Liver (tissue), 9 donors: ENCODE data around the gene GRIP1. TPM values are rescaled to one million over a fixed set of nuclear protein-coding genes. Genes with fewer than 3 reads are reported as not detected.

Experiments
- DNase-seq: peaks from one replicate; pipeline ENCODE4 v3.0.0-alpha.2; 2017; ENCODE audit warnings: low spot score
- H3K27ac ChIP-seq, 2 donors: one replicate each; pipeline ENCODE4 v1.7.0; 2013; ENCODE audit warnings: inconsistent platforms in 2 of 2, low read length in 2 of 2, control low read depth in 1 of 2, low read depth in 1 of 2, mild to moderate bottlenecking in 1 of 2
- H3K27me3 ChIP-seq, 4 donors: one replicate each; pipeline versions ENCODE4 v1.6.1 to v1.7.0; 2013; ENCODE audit warnings: low read length in 3 of 4, inconsistent platforms in 1 of 4, mild to moderate bottlenecking in 1 of 4, moderate library complexity in 1 of 4; ENCODE audit not compliant: control insufficient read depth in 4 of 4, insufficient read depth in 4 of 4
- H3K36me3 ChIP-seq, 4 donors: one replicate each; pipeline versions ENCODE4 v1.6.1 to v1.7.0; 2013; ENCODE audit warnings: low read length in 3 of 4, mild to moderate bottlenecking in 3 of 4, low read depth in 1 of 4, moderate library complexity in 1 of 4; ENCODE audit not compliant: control insufficient read depth in 4 of 4, insufficient read depth in 3 of 4
- H3K4me1 ChIP-seq, 4 donors: one replicate each; pipeline versions ENCODE4 v1.6.1 to v1.7.0; 2013; ENCODE audit warnings: low read length in 3 of 4, mild to moderate bottlenecking in 3 of 4, moderate library complexity in 1 of 4; ENCODE audit not compliant: control insufficient read depth in 4 of 4, insufficient read depth in 4 of 4
- H3K4me3 ChIP-seq, 3 donors: one replicate each; pipeline versions ENCODE4 v1.6.1 to v1.7.0; 2013; ENCODE audit warnings: low read length in 3 of 3, control low read depth in 1 of 3, low read depth in 1 of 3, mild to moderate bottlenecking in 1 of 3
- H3K9ac ChIP-seq, 2 donors: one replicate each; pipeline ENCODE4 v1.7.0; 2013; ENCODE audit warnings: low read length in 2 of 2, mild to moderate bottlenecking in 2 of 2, moderate library complexity in 2 of 2, control low read depth in 1 of 2, low read depth in 1 of 2
- H3K9me3 ChIP-seq, 4 donors: one replicate each; pipeline versions ENCODE4 v1.6.1 to v1.7.0; 2013; ENCODE audit warnings: low read length in 3 of 4; ENCODE audit not compliant: control insufficient read depth in 4 of 4
- CTCF ChIP-seq: fragments of 150-350 bp; IDR thresholded peaks from 2 replicates; pipeline ENCODE4 v1.5.1; 2017; ENCODE audit warnings: improper control_type of control experiment, low read depth, low read length; ENCODE audit not compliant: missing input control
- EGR1 ChIP-seq, 2 donors: IDR thresholded peaks; 2 replicates each; pipeline ENCODE4 v1.6.1; 2016 to 2018; ENCODE audit warnings: antibody characterized with exemption in 2 of 2, low read depth in 2 of 2
- FOXA1 ChIP-seq: IDR thresholded peaks from 2 replicates; pipeline ENCODE4 v1.6.1; 2016; ENCODE audit warnings: antibody characterized with exemption
- FOXA2 ChIP-seq: IDR thresholded peaks from 2 replicates; pipeline ENCODE4 v1.6.1; 2016; ENCODE audit warnings: antibody characterized with exemption
- GABPA ChIP-seq, 2 donors: IDR thresholded peaks in 1 of 2; conservative IDR thresholded peaks in 1 of 2; 2 replicates each; pipeline ENCODE4 v1.6.1; 2016; ENCODE audit warnings: antibody characterized with exemption in 2 of 2, mild to moderate bottlenecking in 1 of 2, moderate library complexity in 1 of 2
- HNF4A ChIP-seq, 2 donors: conservative IDR thresholded peaks; 2 replicates each; pipeline ENCODE4 v1.6.1; 2016; ENCODE audit warnings: antibody characterized with exemption in 2 of 2, mild to moderate bottlenecking in 2 of 2
- HNF4G ChIP-seq: IDR thresholded peaks from 2 replicates; pipeline ENCODE4 v1.6.1; 2016; ENCODE audit warnings: antibody characterized with exemption
- JUND ChIP-seq, 2 donors: IDR thresholded peaks; 2 replicates each; pipeline ENCODE4 v1.6.1; 2016; ENCODE audit warnings: antibody characterized with exemption in 2 of 2
- MAX ChIP-seq: IDR thresholded peaks from 2 replicates; pipeline ENCODE4 v1.6.1; 2016; ENCODE audit warnings: antibody characterized with exemption
- NR2F2 ChIP-seq: IDR thresholded peaks from 2 replicates; pipeline ENCODE4 v1.6.1; 2016; ENCODE audit warnings: antibody characterized with exemption
- RAD21 ChIP-seq, 2 donors: IDR thresholded peaks; 2 replicates each; pipeline ENCODE4 v1.6.1; 2016; ENCODE audit warnings: antibody characterized with exemption in 2 of 2, mild to moderate bottlenecking in 2 of 2
- REST ChIP-seq: IDR thresholded peaks from 2 replicates; pipeline ENCODE4 v1.6.1; 2016; ENCODE audit warnings: antibody characterized with exemption, mild to moderate bottlenecking
- RXRA ChIP-seq, 2 donors: IDR thresholded peaks; 2 replicates each; pipeline ENCODE4 v1.6.1; 2017 to 2018; ENCODE audit warnings: antibody characterized with exemption in 2 of 2, mild to moderate bottlenecking in 1 of 2
- SP1 ChIP-seq: IDR thresholded peaks from 2 replicates; pipeline ENCODE4 v1.6.1; 2018; ENCODE audit warnings: antibody characterized with exemption, mild to moderate bottlenecking
- TAF1 ChIP-seq: conservative IDR thresholded peaks from 2 replicates; pipeline ENCODE4 v1.6.1; 2016; ENCODE audit warnings: antibody characterized with exemption, mild to moderate bottlenecking
- YY1 ChIP-seq: IDR thresholded peaks from 2 replicates; pipeline ENCODE4 v1.6.1; 2016; ENCODE audit warnings: antibody characterized with exemption, mild to moderate bottlenecking
- ZBTB33 ChIP-seq: IDR thresholded peaks from 2 replicates; pipeline ENCODE4 v1.6.1; 2016; ENCODE audit warnings: antibody characterized with exemption
- WGBS: extraction: QIAGEN DNeasy Blood & Tissue Kit; methylation state at CpG from one replicate; pipeline ENCODE4 v1.1.7; 2013; 5-methylcytosine and 5-hydroxymethylcytosine counted together
- polyA plus RNA-seq, 2 donors: library from polyadenylated mRNA; stranded (reverse) in 1 of 2; unstranded in 1 of 2; fragments of 200-250 nt in 1 of 2; fragments of >200 nt in 1 of 2; fragmentation: Nextera tagmentation in 1 of 2; extraction: Ambion mirVana in 1 of 2; gene quantifications; one replicate each; pipeline versions ENCODE4 v1.2.1 to v1.2.3, GENCODE V29; 2013 to 2015
- total RNA-seq, 2 donors: library from RNA; depleted of rRNA; stranded (reverse); fragments of >200 nt; gene quantifications; one replicate each; pipeline ENCODE4 v1.2.3, GENCODE V29; 2014
- TF ChIP-seq, protein P1 (sequence below): IDR thresholded peaks from 2 replicates; pipeline ENCODE4 v1.6.1; 2016; ENCODE audit warnings: antibody characterized with exemption
- donor health status: healthy.
- donor health status: healthy.
- donor health status: healthy.
- donor health status: healthy.
- donor health status: healthy.

Gene GRIP1
- total and polyA plus RNA-seq, 4 donors: 0.05 to 1.5 (median 0.24) TPM

- TF ChIP-seq HNF4A (conservative IDR thresholded peaks at IDR 0.05): no peak
- TF ChIP-seq JUND (IDR thresholded peaks at IDR 0.05): no peak
- no peak for TF ChIP-seq FOXA1
- TF ChIP-seq FOXA2: no peak
- no peak for TF ChIP-seq TAF1
- no peak for TF ChIP-seq REST
- TF ChIP-seq YY1: no peak
- TF ChIP-seq EGR1 (IDR thresholded peaks at IDR 0.05; ENCODE audit: low read depth in 2 of 2): no peak
- no peak for TF ChIP-seq ZBTB33
- no peak for TF ChIP-seq SP1
- TF ChIP-seq MAX: no peak
- no peak for TF ChIP-seq RAD21 (IDR thresholded peaks at IDR 0.05)
- no peak for TF ChIP-seq RXRA (IDR thresholded peaks at IDR 0.05)
- TF ChIP-seq GABPA (IDR thresholded peaks at IDR 0.05 in 1 of 2, conservative IDR thresholded peaks at IDR 0.05 in 1 of 2): no peak
- no peaks in the 10 kb centered on the region for H3K27me3 ChIP-seq
- H3K36me3 ChIP-seq: peaks cover 0 to 10% (median 3%) of the 10 kb centered on the region in 4 donors
- H3K4me1 ChIP-seq: no peaks in the 10 kb centered on the region
- 94% methylated on average over 4 of the region's 4 CpGs for WGBS
- no peak overlapping the region for H3K4me3 ChIP-seq
- no peak overlapping the region for H3K27ac ChIP-seq
- DNase-seq: no peak
- no peak overlapping the region for H3K9ac ChIP-seq
- H3K9me3 ChIP-seq: no peaks in the 10 kb centered on the region
Observed at GRCh38 chr12:66319266-66319954, 359.5 kb downstream of the GRIP1 start.

GRCh38 chr12:66314278-66314677 lies 364.6 kb downstream of the GRIP1 start:
- Histone ChIP-seq H3K36me3 (peaks cover 0 to 10% (median 8%) of the 10 kb centered on the region in 4 donors), H3K9me3 (no peaks in the 10 kb centered on the region), H3K4me1 (no peaks in the 10 kb centered on the region), H3K4me3 (no peak overlapping the region), H3K9ac (no peak overlapping the region), H3K27ac (no peak overlapping the region), H3K27me3 (no peaks in the 10 kb centered on the region)
- no peak for DNase-seq
- TF ChIP-seq HNF4G (no peak), FOXA2 (no peak), NR2F2 (no peak), MAX (no peak), GABPA (IDR thresholded peaks at IDR 0.05 in 1 of 2, conservative IDR thresholded peaks at IDR 0.05 in 1 of 2) (no peak), SP1 (no peak), FOXA1 (no peak), TAF1 (no peak), REST (no peak), EGR1 (IDR thresholded peaks at IDR 0.05; ENCODE audit: low read depth in 2 of 2) (no peak), CTCF (no peak), YY1 (no peak), HNF4A (conservative IDR thresholded peaks at IDR 0.05) (no peak)
- TF ChIP-seq, protein P1, sequence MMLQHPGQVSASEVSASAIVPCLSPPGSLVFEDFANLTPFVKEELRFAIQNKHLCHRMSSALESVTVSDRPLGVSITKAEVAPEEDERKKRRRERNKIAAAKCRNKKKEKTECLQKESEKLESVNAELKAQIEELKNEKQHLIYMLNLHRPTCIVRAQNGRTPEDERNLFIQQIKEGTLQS: no peak
